Tongue (tissue), 3 donors: Measurements from ENCODE around the gene LTBP1. TPM values are rescaled to one million over a fixed set of nuclear protein-coding genes. Genes with fewer than 3 reads are reported as not detected.
"Not testable (repeated sequence)": the region's sequence is repeated elsewhere in the genome, so short reads cannot be mapped to it uniquely, and the experiment has no call there.

Experiments
- DNase-seq: peaks from one replicate; pipeline ENCODE4 v3.0.0-alpha.2; 2015
- small RNA-seq: library from RNA; depleted of rRNA; stranded (forward); fragments of <200 nt; gene quantifications from one replicate; pipeline ENCODE3, GENCODE V24; 2014; ENCODE audit warnings: low replicate concordance
- total RNA-seq: library from RNA; depleted of rRNA; stranded (reverse); fragments of >200 nt; gene quantifications from one replicate; pipeline ENCODE4 v1.2.3, GENCODE V29; 2014

LTBP1 gene
- total RNA-seq, 1 donor from 2014 or later: 167 TPM

GRCh38 chr2:33432871-33433270, 486.1 kb downstream of the LTBP1 start:
- no peak for DNase-seq

DNA sequence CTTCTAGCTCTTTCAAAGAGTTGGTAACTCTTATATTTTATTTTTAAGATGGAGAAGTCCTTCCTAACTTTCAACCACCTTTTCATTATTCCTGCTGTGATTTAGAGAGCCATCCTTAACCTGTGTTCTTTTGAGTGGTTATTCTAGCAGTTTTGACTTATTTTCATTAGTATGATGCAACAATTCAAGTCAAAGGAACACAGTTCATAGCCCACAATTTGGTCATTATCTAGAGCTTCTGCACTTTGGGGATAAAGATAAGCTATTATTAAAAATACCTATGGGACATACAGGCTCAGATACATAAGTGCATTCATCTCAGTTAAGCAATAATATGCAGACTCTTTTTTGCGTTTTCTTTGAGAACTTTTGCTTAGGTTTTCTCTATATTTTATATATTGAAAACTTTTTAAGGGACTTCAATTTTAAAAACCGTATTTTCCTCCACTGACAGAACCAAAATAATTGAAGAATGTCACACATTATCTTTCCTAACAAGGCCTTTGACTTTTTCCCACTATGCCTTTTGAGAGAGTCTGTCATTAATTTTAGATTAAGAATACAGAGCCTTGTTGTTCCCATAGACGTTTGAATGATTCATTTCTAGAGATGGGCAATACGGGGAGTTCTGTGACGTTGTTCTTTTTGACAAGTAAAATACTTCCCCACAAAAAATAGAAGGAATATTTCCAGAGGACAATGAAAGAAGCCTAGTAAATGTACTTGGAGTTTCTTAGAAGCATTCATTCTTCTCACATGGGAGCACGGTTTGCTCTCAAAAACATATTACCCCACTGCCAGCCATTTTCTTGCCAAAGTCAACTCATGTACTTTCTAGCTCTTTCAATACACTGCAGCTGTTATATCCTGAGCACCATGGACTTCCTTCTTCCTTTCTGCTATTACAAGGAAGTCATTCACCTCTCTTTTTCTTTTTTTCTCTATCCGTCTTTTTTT, 486.8 kb downstream of the LTBP1 start:
- DNase-seq: peak; percentile 64

DNA sequence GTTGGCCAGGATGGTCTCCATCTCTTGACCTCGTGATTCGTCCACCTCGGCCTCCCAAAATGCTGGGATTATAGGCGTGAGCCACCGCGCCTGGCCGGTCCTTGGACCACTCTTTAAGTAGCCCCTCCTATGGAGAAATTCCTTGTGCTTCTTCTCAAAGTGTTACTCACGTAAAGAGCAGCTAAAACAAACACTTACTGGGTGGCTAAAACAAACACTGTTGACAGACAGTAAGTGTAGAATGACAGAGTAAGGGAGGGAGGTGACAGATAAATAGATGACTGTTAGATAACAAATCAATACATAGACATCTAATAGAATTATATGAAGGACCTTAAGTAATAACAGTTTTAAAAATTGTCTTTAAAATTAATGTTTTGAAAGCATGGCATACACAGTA, 488.8 kb downstream of the LTBP1 start:
- DNase-seq: no peak

DNA sequence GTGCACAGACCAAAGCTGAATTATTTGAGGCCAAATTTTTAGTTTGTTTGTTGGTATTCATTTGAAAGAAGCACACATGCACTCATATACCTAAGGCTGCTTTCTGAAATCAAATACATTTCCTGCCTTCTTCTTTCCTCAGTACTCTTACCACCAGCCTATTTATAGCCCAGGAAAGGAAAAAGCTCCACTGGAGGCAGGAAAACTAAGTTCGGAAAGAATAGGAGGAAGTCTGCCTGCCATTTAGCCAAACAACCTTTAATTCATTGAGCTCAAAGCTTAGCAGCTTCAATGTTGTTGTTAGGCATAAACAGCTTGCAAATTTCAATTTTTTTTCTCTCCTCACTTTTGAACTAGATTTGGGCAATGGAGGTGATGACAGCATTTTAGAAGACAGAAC, 489.3 kb downstream of the LTBP1 start:
- DNase-seq: no peak

GRCh38 chr2:33437297-33437696, 490.5 kb downstream of the LTBP1 start:
- DNase-seq: no peak

DNA sequence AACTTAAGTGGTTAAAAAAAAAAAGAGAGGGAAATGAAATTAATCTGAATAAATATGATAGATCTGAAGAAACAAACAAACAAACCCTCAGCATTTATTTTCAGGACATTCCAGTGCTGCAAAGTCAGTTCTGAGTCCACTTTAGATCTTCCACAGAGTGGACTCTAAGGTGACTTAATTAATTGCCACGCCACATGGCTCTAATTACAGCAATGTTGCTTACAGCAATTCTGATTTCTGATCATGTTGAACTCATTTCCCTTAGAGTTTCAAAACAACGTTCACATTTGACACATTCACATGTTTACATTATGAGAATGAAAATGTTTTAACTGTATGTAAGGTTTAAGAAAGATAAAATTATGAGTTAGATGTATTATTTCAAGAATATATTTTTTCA, 491.1 kb downstream of the LTBP1 start:
- no peak for DNase-seq

GRCh38 chr2:33441235-33441810, 494.6 kb downstream of the LTBP1 start:
- peak; percentile 80 for DNase-seq

DNA sequence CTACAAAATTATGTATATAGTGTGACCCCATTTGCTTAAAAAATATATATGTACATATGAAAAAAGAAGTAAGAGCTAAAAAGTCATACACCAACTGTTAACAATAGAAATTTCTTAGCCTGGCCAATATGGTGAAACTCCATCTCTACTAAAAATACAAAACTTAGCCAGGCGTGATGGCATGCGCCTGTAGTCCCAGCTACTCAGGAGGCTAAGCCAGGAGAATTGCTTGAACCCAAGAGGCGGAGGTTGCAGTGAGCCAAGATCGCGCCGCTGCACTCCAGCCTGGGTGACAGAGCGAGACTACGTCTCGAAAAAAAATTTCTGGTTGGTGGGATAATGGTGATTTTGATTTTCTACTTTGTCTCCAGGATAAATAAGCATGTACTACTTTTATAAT, 495.3 kb downstream of the LTBP1 start:
- not testable (repeated sequence) for DNase-seq

GRCh38 chr2:33442528-33443079, 495.9 kb downstream of the LTBP1 start:
- peak; percentile 38 for DNase-seq

GRCh38 chr2:33443274-33443829, 496.6 kb downstream of the LTBP1 start:
- no peak for DNase-seq

GRCh38 chr2:33444967-33445366, 498.2 kb downstream of the LTBP1 start:
- DNase-seq: peak; percentile 32

DNA sequence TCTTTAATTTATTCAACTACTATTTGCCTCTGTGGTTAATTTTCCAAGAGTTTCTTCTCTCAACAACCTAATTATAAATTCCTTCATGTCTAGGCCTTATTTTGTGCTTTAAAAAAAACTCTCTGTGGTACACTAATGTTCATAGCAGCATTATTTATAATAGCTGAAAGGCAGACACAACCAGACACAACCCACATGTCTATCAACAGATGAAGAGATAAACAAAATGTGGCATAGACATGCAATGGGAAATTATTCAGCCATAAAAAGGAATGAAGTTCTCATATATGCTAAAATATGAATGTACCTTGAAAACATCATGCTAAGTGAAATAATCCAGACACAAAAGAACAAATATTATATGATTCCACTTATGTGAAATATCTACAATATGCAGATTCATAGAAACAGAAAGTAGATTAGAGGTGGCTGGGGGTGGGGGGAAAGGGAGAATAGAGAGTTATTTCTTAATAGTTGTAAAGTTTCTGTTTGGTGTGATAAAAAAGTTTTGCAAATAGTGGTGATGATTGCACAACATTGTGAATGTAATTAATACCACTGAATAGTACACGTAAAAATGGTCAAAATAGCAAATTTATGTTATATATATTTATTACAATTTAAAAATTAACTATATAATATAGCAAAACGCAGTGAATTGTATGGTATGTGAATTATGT, 501.6 kb downstream of the LTBP1 start:
- no peak for DNase-seq

Small RNA genes within 50 kb of the gene (small RNA-seq; reads per million reads assigned to genes)
- not detected for gene RF00019
- not detected for gene RNA5SP91
- gene RNA5SP92: not detected
